ENCODE data around the gene USP31.

DNA sequence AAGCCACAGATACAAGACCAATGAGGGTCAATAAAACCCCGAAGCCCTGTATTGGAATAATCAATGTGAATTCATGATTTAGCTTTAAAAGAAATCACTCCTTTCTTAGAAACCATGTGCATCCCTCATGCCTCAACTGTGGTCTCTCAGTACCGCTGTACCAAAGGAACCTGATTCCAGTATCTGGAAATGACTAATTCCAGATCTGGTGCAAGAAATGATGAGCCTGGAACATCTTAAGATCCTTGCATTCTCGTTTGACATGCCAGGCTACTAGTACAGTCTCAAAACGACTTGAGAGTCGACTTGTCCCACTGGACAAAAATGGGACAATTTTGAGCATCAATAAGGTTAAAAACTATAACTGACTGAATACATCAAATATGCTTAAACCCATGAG is 21.2 kb downstream of the USP31 start:
- TF ChIP-seq, protein P1, sequence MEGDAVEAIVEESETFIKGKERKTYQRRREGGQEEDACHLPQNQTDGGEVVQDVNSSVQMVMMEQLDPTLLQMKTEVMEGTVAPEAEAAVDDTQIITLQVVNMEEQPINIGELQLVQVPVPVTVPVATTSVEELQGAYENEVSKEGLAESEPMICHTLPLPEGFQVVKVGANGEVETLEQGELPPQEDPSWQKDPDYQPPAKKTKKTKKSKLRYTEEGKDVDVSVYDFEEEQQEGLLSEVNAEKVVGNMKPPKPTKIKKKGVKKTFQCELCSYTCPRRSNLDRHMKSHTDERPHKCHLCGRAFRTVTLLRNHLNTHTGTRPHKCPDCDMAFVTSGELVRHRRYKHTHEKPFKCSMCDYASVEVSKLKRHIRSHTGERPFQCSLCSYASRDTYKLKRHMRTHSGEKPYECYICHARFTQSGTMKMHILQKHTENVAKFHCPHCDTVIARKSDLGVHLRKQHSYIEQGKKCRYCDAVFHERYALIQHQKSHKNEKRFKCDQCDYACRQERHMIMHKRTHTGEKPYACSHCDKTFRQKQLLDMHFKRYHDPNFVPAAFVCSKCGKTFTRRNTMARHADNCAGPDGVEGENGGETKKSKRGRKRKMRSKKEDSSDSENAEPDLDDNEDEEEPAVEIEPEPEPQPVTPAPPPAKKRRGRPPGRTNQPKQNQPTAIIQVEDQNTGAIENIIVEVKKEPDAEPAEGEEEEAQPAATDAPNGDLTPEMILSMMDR (IDR thresholded peaks at IDR 0.05): no peak
- TF ChIP-seq ZFX (IDR thresholded peaks at IDR 0.05; ENCODE audit: borderline replicate concordance): no peak
